Neuronal stem cell (in vitro differentiated cells): ENCODE data around the gene DRC7.
"Not testable (repeated sequence)": the region's sequence is repeated elsewhere in the genome, so short reads cannot be mapped to it uniquely, and the experiment has no call there.

Experiments used
- DNase-seq: peaks from one replicate; pipeline ENCODE4 v3.0.0-alpha.2; 2013; ENCODE audit warnings: low spot score
- H2AFZ ChIP-seq: one replicate; pipeline ENCODE4 v1.6.1; 2013; ENCODE audit warnings: mild to moderate bottlenecking, low read length, inconsistent platforms
- H2AK5ac ChIP-seq: 2 replicates; pipeline ENCODE4 v1.6.1; 2013; ENCODE audit warnings: low read depth, mild to moderate bottlenecking, inconsistent platforms, low read length, moderate library complexity, mixed read lengths
- H2BK120ac ChIP-seq: 2 replicates; pipeline ENCODE4 v1.6.1; 2013; ENCODE audit warnings: low read depth, mild to moderate bottlenecking, inconsistent platforms, low read length, moderate library complexity, mixed read lengths
- H2BK12ac ChIP-seq: one replicate; pipeline ENCODE4 v1.6.1; 2013; ENCODE audit warnings: low read length, inconsistent platforms
- H2BK15ac ChIP-seq: 2 replicates; pipeline ENCODE4 v1.6.1; 2013; ENCODE audit warnings: mild to moderate bottlenecking, low read length, inconsistent platforms, mixed read lengths
- H2BK5ac ChIP-seq: one replicate; pipeline ENCODE4 v1.6.1; 2013; ENCODE audit warnings: inconsistent platforms, mild to moderate bottlenecking, low read length, moderate library complexity
- H3K14ac ChIP-seq: one replicate; pipeline ENCODE4 v1.6.1; 2013; ENCODE audit warnings: low read length, inconsistent platforms
- H3K18ac ChIP-seq: 2 replicates; pipeline ENCODE4 v1.6.1; 2013; ENCODE audit warnings: low read length, inconsistent platforms
- H3K23ac ChIP-seq: 2 replicates; pipeline ENCODE4 v1.6.1; 2013; ENCODE audit warnings: low read depth, mild to moderate bottlenecking, mixed read lengths, low read length, inconsistent platforms; ENCODE audit not compliant: poor library complexity
- H3K27ac ChIP-seq: replicated peaks from 3 replicates; pipeline ENCODE4 v1.5.1; 2013; ENCODE audit warnings: low read length, inconsistent platforms
- H3K27me3 ChIP-seq, 3 experiments: 2 replicates each; pipeline ENCODE4 v1.6.1; 2013; ENCODE audit warnings: low read length in 3 of 3, mild to moderate bottlenecking in 2 of 3, inconsistent platforms in 1 of 3, low read depth in 1 of 3, mixed read lengths in 1 of 3, moderate library complexity in 1 of 3; ENCODE audit not compliant: control insufficient read depth in 3 of 3, insufficient read depth in 3 of 3
- H3K36me3 ChIP-seq, 2 donors: replicated peaks in 1 of 2; 2 replicates each; pipeline ENCODE4 v1.6.1; 2013; ENCODE audit warnings: low read length in 2 of 2; ENCODE audit not compliant: control insufficient read depth in 2 of 2, insufficient read depth in 2 of 2
- H3K4ac ChIP-seq: 2 replicates; pipeline ENCODE4 v1.6.1; 2013; ENCODE audit warnings: inconsistent platforms, mild to moderate bottlenecking, low read length, moderate library complexity
- H3K4me1 ChIP-seq, 2 donors: 1 replicate in 1 of 2; 2 replicates in 1 of 2; pipeline ENCODE4 v1.6.1; 2013; ENCODE audit warnings: low read length in 2 of 2, low read depth in 1 of 2; ENCODE audit not compliant: control insufficient read depth in 2 of 2, insufficient read depth in 1 of 2
- H3K4me2 ChIP-seq: one replicate; pipeline ENCODE4 v1.6.1; 2013; ENCODE audit warnings: mild to moderate bottlenecking, low read length, inconsistent platforms; ENCODE audit not compliant: insufficient read depth, poor library complexity, severe bottlenecking
- H3K4me3 ChIP-seq, 2 donors: 2 replicates each; pipeline ENCODE4 v1.5.1; 2013; ENCODE audit warnings: low read length in 2 of 2, mild to moderate bottlenecking in 2 of 2, inconsistent platforms in 1 of 2, moderate library complexity in 1 of 2
- H3K79me1 ChIP-seq: one replicate; pipeline ENCODE4 v1.6.1; 2013; ENCODE audit warnings: low read depth, mild to moderate bottlenecking, inconsistent platforms, low read length, moderate library complexity
- H3K9ac ChIP-seq: one replicate; pipeline ENCODE4 v1.6.1; 2013; ENCODE audit warnings: mild to moderate bottlenecking, low read depth, low read length, inconsistent platforms; ENCODE audit not compliant: poor library complexity
- H3K9me3 ChIP-seq, 2 donors: replicated peaks in 1 of 2; 2 replicates each; pipeline versions ENCODE3 to v1.6.1; 2013; ENCODE audit warnings: low read length in 2 of 2, mild to moderate bottlenecking in 2 of 2, inconsistent platforms in 1 of 2, low read depth in 1 of 2, mixed read lengths in 1 of 2, moderate library complexity in 1 of 2; ENCODE audit not compliant: control insufficient read depth in 2 of 2, insufficient read depth in 1 of 2
- H4K8ac ChIP-seq: one replicate; pipeline ENCODE4 v1.6.1; 2013; ENCODE audit warnings: low read depth, mild to moderate bottlenecking, inconsistent platforms, low read length, moderate library complexity
- H4K91ac ChIP-seq: one replicate; pipeline ENCODE4 v1.6.1; 2013; ENCODE audit warnings: low read length, low read depth, mild to moderate bottlenecking, inconsistent platforms; ENCODE audit not compliant: poor library complexity
- WGBS, 2 donors: extraction: QIAGEN DNeasy Blood & Tissue Kit; methylation state at CpG; one replicate each; pipeline ENCODE4 v1.1.7; 2013; ENCODE audit warnings: missing lambda C conversion rate in 2 of 2, mixed read lengths in 1 of 2; ENCODE audit not compliant: insufficient read length in 2 of 2, insufficient replicate concordance in 1 of 2; ENCODE audit errors: extremely low coverage in 2 of 2; 5-methylcytosine and 5-hydroxymethylcytosine counted together

The DRC7 gene

GRCh38 chr16:57669476-57670162 is 25.0 kb upstream of the DRC7 start:
- Histone ChIP-seq H3K18ac (peak overlapping the region; percentile 51), H2AFZ (peak overlapping the region; percentile 16), H2BK15ac (no peak overlapping the region), H3K23ac (no peak overlapping the region), H2BK120ac (no peak overlapping the region), H2BK12ac (no peak overlapping the region), H4K8ac (no peak overlapping the region), H2AK5ac (no peak overlapping the region), H3K36me3 (peaks cover under 1 to 5% of the 10 kb centered on the region in 2 donors), H2BK5ac (no peak overlapping the region), H3K4me1 (peaks cover 3 to 6% of the 10 kb centered on the region in 2 donors), H3K27me3 (peaks cover 0 to 16% (median 0%) of the 10 kb centered on the region in 3 experiments), H4K91ac (no peak overlapping the region), H3K4me2 (no peak overlapping the region), H3K14ac (no peak overlapping the region), H3K27ac (no peak overlapping the region), H3K79me1 (no peaks in the 10 kb centered on the region), H3K4me3 (peak overlapping the region in 1 of 2 donors; percentile 19), H3K4ac (no peak overlapping the region), H3K9me3 (no peaks in the 10 kb centered on the region), H3K9ac (no peak overlapping the region)
- WGBS, 2 donors = no CpG with 5 or more reads among the region's 12 CpGs
- DNase-seq = no peak

- no peak overlapping the region for H2BK5ac ChIP-seq
- H2AFZ ChIP-seq = peak overlapping the region; percentile 16
- no peak overlapping the region for H3K4ac ChIP-seq
- no peak overlapping the region for H3K14ac ChIP-seq
- H3K18ac ChIP-seq = peak overlapping the region; percentile 51
- H2BK120ac ChIP-seq = no peak overlapping the region
- H4K91ac ChIP-seq = no peak overlapping the region
- H3K79me1 ChIP-seq = no peaks in the 10 kb centered on the region
- no CpG with 5 or more reads among the region's 4 CpGs for WGBS, 2 donors
- no peak overlapping the region for H3K4me2 ChIP-seq
- H3K27me3 ChIP-seq = peaks cover 0 to 16% (median 0%) of the 10 kb centered on the region in 3 experiments
- DNase-seq = no peak
- H3K4me1 ChIP-seq = peaks cover 3 to 6% of the 10 kb centered on the region in 2 donors
- no peaks in the 10 kb centered on the region for H3K36me3 ChIP-seq
- no peak overlapping the region for H2BK12ac ChIP-seq
- no peak overlapping the region for H2BK15ac ChIP-seq
- no peak overlapping the region for H2AK5ac ChIP-seq
- no peak overlapping the region for H3K27ac ChIP-seq
- no peak overlapping the region for H3K4me3 ChIP-seq
- no peak overlapping the region for H3K23ac ChIP-seq
- H3K9me3 ChIP-seq = no peaks in the 10 kb centered on the region
- H3K9ac ChIP-seq = no peak overlapping the region
- no peak overlapping the region for H4K8ac ChIP-seq
Measured at GRCh38 chr16:57670196-57670595, 24.4 kb upstream of the DRC7 start.

GRCh38 chr16:57671451-57671850 is 23.2 kb upstream of the DRC7 start:
- not testable (repeated sequence) for DNase-seq, H4K8ac ChIP-seq, H2BK120ac ChIP-seq, H3K9ac ChIP-seq, H3K14ac ChIP-seq, H4K91ac ChIP-seq, H3K36me3 ChIP-seq, H3K18ac ChIP-seq, H3K4ac ChIP-seq, H2BK5ac ChIP-seq, H3K27ac ChIP-seq, H2BK15ac ChIP-seq, H2BK12ac ChIP-seq, H3K4me2 ChIP-seq, H3K79me1 ChIP-seq, H2AK5ac ChIP-seq, H3K23ac ChIP-seq, H3K9me3 ChIP-seq, H3K4me3 ChIP-seq, H2AFZ ChIP-seq
- peaks cover 0 to 16% (median 0%) of the 10 kb centered on the region in 3 experiments for H3K27me3 ChIP-seq
- H3K4me1 ChIP-seq = peaks cover 11% of the 10 kb centered on the region in 2 donors
- no CpG with 5 or more reads among the region's 7 CpGs for WGBS, 2 donors

GRCh38 chr16:57672416-57672815 is 22.2 kb upstream of the DRC7 start:
- H4K8ac ChIP-seq = no peak overlapping the region
- H3K14ac ChIP-seq = no peak overlapping the region
- peaks cover 0 to 16% (median 0%) of the 10 kb centered on the region in 3 experiments for H3K27me3 ChIP-seq
- no peak overlapping the region for H2AFZ ChIP-seq
- no peak overlapping the region for H2BK5ac ChIP-seq
- H3K27ac ChIP-seq = no peak overlapping the region
- WGBS, 2 donors = no CpG with 5 or more reads among the region's 3 CpGs
- no peak overlapping the region for H2BK12ac ChIP-seq
- H2BK120ac ChIP-seq = no peak overlapping the region
- no peak overlapping the region for H4K91ac ChIP-seq
- no peak overlapping the region for H3K4me2 ChIP-seq
- no peaks in the 10 kb centered on the region for H3K79me1 ChIP-seq
- H3K4ac ChIP-seq = no peak overlapping the region
- no peak for DNase-seq
- no peak overlapping the region for H2BK15ac ChIP-seq
- no peak overlapping the region for H3K9ac ChIP-seq
- H3K4me1 ChIP-seq = peaks cover 11 to 14% of the 10 kb centered on the region in 2 donors
- no peaks in the 10 kb centered on the region for H3K36me3 ChIP-seq
- H3K4me3 ChIP-seq = no peak overlapping the region
- no peaks in the 10 kb centered on the region for H3K9me3 ChIP-seq
- no peak overlapping the region for H3K23ac ChIP-seq
- no peak overlapping the region for H3K18ac ChIP-seq
- no peak overlapping the region for H2AK5ac ChIP-seq
